ENCODE results near the gene SNED1. TPM values are rescaled to one million over a fixed set of nuclear protein-coding genes. Genes with fewer than 3 reads are reported as not detected.

The SNED1 gene
- polyA plus RNA-seq, 3 donors: 0.02 to 3.4 (median 0.12) TPM

DNA sequence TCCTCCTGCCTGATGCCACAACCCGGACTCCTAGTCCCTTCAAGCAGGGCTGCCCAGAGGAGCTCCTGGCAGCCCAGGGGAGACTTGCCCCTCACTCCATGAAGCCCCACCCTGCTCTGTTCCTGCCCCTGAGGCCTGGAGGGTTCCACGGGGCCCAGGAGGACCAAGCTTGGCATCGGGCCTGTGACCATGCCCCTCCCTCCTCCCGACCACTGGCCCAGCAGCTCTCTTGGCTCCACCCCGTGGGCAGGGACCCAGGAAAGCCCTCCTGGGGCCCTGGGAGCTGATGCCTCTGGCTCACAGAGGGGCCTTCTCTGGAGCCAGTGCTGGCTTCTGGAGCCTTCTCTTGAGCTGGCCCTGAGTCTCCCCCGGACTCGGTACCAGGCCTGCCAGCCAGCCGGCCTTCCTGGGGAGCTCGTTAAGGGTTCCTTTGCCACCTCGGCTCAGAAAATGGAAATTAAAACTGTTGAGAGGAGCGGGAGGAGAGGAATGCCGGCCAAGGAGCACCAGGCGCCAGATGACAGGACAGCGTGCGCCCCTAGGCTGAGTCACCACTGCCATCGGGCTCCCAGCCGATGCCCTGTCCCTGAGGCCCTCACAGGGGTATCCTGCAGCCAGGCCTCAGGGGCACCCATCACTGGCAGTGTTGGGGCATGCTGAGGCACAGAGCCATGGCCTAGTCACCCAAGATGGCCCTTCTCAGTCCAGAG lies 40.6 kb upstream of the SNED1 start:
- Histone ChIP-seq H3K4me3 (replicated peaks in 1 of 3; ENCODE audit: low read depth in 2 of 3, low read length in 3 of 3) (no peak overlapping the region), H3K27me3 (ENCODE audit: control insufficient read depth in 2 of 2, insufficient read depth in 2 of 2, low read length in 2 of 2) (no peaks in the 10 kb centered on the region), H3K4me2 (replicated peaks; ENCODE audit: extremely low read depth, low read length, poor library complexity, severe bottlenecking) (no peak overlapping the region), H3K9me3 (replicated peaks in 1 of 2; ENCODE audit: control insufficient read depth in 1 of 2, insufficient read depth in 1 of 2, low read length in 2 of 2) (no peaks in the 10 kb centered on the region), H3K4me1 (ENCODE audit: control insufficient read depth in 1 of 2, insufficient read depth in 2 of 2, low read length in 2 of 2) (peaks cover 36 to 39% of the 10 kb centered on the region in 2 donors), H4K20me1 (ENCODE audit: insufficient read depth, low read length) (no peaks in the 10 kb centered on the region), H2AFZ (ENCODE audit: insufficient read depth, low read depth, low read length, poor library complexity, severe bottlenecking) (no peak overlapping the region), H3K9ac (ENCODE audit: insufficient read depth, low read length, poor library complexity, severe bottlenecking) (no peak overlapping the region), H3K36me3 (replicated peaks in 1 of 2; ENCODE audit: control insufficient read depth in 1 of 2, insufficient read depth in 2 of 2, low read length in 2 of 2) (no peaks in the 10 kb centered on the region), H3K79me2 (ENCODE audit: insufficient read depth, low read length) (no peaks in the 10 kb centered on the region), H3K27ac (ENCODE audit: low read depth in 1 of 2, low read length in 2 of 2) (no peak overlapping the region)
- peak overlapping the region in 2 of 7 donors; percentile 8 to 25 for H3K27ac Mint-ChIP-seq
- H3K27me3 Mint-ChIP-seq (ENCODE audit: low read depth in 3 of 3): peaks cover 0 to 4% (median 2%) of the 10 kb centered on the region in 3 donors
- 75% methylated on average over 17 of the region's 17 CpGs for WGBS (ENCODE audit: insufficient coverage)
- TF ChIP-seq CTCF (IDR thresholded peaks at IDR 0.05): no peak
- no peaks in the 10 kb centered on the region for H3K9me3 Mint-ChIP-seq
- no peak for DNase-seq
- H3K4me3 Mint-ChIP-seq: no peak overlapping the region
- peaks cover 9% of the 10 kb centered on the region for H3K4me1 Mint-ChIP-seq
- intact Hi-C loops (cut with micrococcal nuclease): no loop called here
- no peaks in the 10 kb centered on the region for H3K36me3 Mint-ChIP-seq

DNA sequence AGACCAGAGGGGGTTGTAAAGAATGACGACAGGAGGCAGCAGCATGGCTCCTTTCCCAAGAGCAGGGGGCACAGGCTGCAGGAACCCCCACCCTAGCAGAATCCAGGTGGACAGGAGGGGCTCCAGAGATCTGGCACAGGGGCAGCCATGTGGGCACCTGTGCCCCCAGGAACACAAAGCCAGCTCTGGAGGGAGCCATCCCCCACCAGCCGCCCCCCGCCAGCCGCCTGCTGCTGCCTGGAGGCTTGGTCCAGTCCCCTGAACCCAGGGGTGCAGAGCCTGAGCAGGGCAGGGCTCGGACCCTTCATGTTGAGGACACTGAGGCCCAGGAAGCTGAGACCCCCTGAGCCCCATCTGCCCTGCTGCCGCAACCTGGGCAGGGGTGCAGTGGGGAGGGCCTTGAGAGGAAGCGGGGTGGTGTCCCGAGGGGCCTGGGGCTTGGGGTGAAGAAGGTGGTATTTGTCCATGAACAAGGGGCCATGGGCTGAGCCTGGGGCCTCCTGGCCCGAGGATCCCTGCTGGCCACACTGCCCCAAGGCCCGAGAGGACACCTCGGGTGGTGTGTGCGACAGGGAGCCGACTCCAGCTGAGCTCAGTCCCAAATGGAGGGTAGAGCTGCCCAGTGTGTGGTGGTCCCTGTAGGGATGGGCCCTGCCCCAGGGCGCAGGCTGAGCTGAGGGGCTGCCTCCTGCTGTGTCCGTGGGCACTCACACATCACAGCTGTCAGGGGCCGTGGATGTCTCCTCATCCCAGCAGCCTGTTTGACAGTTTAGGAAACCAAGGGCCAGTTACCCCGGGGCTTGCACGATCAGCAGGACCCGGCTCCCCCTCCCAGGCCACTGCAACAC lies 39.8 kb upstream of the SNED1 start:
- DNase-seq: no peak
- Histone ChIP-seq H3K4me2 (replicated peaks; ENCODE audit: extremely low read depth, low read length, poor library complexity, severe bottlenecking) (no peak overlapping the region), H3K27me3 (ENCODE audit: control insufficient read depth in 2 of 2, insufficient read depth in 2 of 2, low read length in 2 of 2) (no peaks in the 10 kb centered on the region), H3K4me3 (replicated peaks in 1 of 3; ENCODE audit: low read depth in 2 of 3, low read length in 3 of 3) (no peak overlapping the region), H3K9ac (ENCODE audit: insufficient read depth, low read length, poor library complexity, severe bottlenecking) (no peak overlapping the region), H4K20me1 (ENCODE audit: insufficient read depth, low read length) (no peaks in the 10 kb centered on the region), H3K9me3 (replicated peaks in 1 of 2; ENCODE audit: control insufficient read depth in 1 of 2, insufficient read depth in 1 of 2, low read length in 2 of 2) (no peaks in the 10 kb centered on the region), H2AFZ (ENCODE audit: insufficient read depth, low read depth, low read length, poor library complexity, severe bottlenecking) (no peak overlapping the region), H3K79me2 (ENCODE audit: insufficient read depth, low read length) (no peaks in the 10 kb centered on the region), H3K27ac (ENCODE audit: low read depth in 1 of 2, low read length in 2 of 2) (no peak overlapping the region), H3K36me3 (replicated peaks in 1 of 2; ENCODE audit: control insufficient read depth in 1 of 2, insufficient read depth in 2 of 2, low read length in 2 of 2) (no peaks in the 10 kb centered on the region), H3K4me1 (ENCODE audit: control insufficient read depth in 1 of 2, insufficient read depth in 2 of 2, low read length in 2 of 2) (peaks cover 41 to 43% of the 10 kb centered on the region in 2 donors)
- Mint-ChIP-seq H3K36me3 (no peaks in the 10 kb centered on the region), H3K4me1 (peaks cover 9% of the 10 kb centered on the region), H3K27ac (no peak overlapping the region), H3K27me3 (ENCODE audit: low read depth in 3 of 3) (peaks cover 0 to 4% (median 2%) of the 10 kb centered on the region in 3 donors), H3K9me3 (no peaks in the 10 kb centered on the region), H3K4me3 (no peak overlapping the region)
- 95% methylated on average over 18 of the region's 19 CpGs for WGBS (ENCODE audit: insufficient coverage)
- intact Hi-C loops (cut with micrococcal nuclease): no loop called here
- no peak for TF ChIP-seq CTCF (IDR thresholded peaks at IDR 0.05)

Measured in CD14-positive monocyte (primary cell).